OCI-LY7 (cell line): Measurements from ENCODE around the gene KIN. TPM values are rescaled to one million over a fixed set of nuclear protein-coding genes. Genes with fewer than 3 reads are reported as not detected.

Experiments used
- BruUV-seq: library from RNA; stranded (reverse); fragments of 400-500 nt; replicated peaks from 2 replicates; lab custom pipeline; 2021; lab: Mats Ljungman, UMichigan
- CTCF ChIA-PET: fragments of 300-600 bp; sonication (Branson Sonifier 250); formaldehyde crosslinking; loops from one replicate; lab custom pipeline; 2022; ENCODE audit warnings: antibody characterized with exemption; ENCODE audit not compliant: unreplicated experiment; lab: Charles Lee
- POLR2A ChIA-PET: fragments of 300-600 bp; sonication (Branson Sonifier 250); formaldehyde crosslinking; loops from one replicate; lab custom pipeline; 2022; ENCODE audit warnings: antibody characterized with exemption; lab: Charles Lee
- DNase-seq: peaks from one replicate; pipeline ENCODE4 v3.0.0-alpha.2; 2015; ENCODE audit warnings: low spot score
- H2AFZ ChIP-seq: fragments of 200-600 bp; sonication (generic), shearing (Covaris generic); 2 replicates; pipeline ENCODE4 v1.6.1; 2014; ENCODE audit warnings: mild to moderate bottlenecking, antibody characterized with exemption, low read length, moderate library complexity
- H3K27ac ChIP-seq: fragments of 200-600 bp; sonication (generic); 2 replicates; pipeline ENCODE4 v1.5.1; 2014; ENCODE audit warnings: mixed run types, low read depth, mild to moderate bottlenecking, moderate library complexity, low read length, inconsistent platforms; ENCODE audit not compliant: poor library complexity, severe bottlenecking
- H3K36me3 ChIP-seq: fragments of 200-600 bp; sonication (generic); 2 replicates; pipeline ENCODE4 v1.6.1; 2014; ENCODE audit warnings: mild to moderate bottlenecking, antibody characterized with exemption, low read length, moderate library complexity, mixed read lengths; ENCODE audit not compliant: insufficient read depth
- H3K4me1 ChIP-seq: fragments of 200-600 bp; sonication (generic); 2 replicates; pipeline ENCODE4 v1.5.1; 2014; ENCODE audit warnings: mild to moderate bottlenecking, low read length; ENCODE audit not compliant: insufficient read depth, poor library complexity, severe bottlenecking
- H3K4me2 ChIP-seq: fragments of 200-600 bp; sonication (generic); 2 replicates; pipeline ENCODE4 v1.6.1; 2014; ENCODE audit warnings: mild to moderate bottlenecking, low read length
- H3K4me3 ChIP-seq: fragments of 200-600 bp; sonication (generic); 2 replicates; pipeline ENCODE4 v1.5.1; 2014; ENCODE audit warnings: mild to moderate bottlenecking, low read depth, low read length; ENCODE audit not compliant: poor library complexity, severe bottlenecking
- H3K79me2 ChIP-seq: fragments of 200-600 bp; sonication (generic); 2 replicates; pipeline ENCODE4 v1.6.1; 2016; ENCODE audit warnings: low read depth, mild to moderate bottlenecking, low read length, moderate library complexity, mixed read lengths; ENCODE audit not compliant: insufficient read depth
- H3K9me2 ChIP-seq: fragments of 200-600 bp; sonication (generic); 2 replicates; pipeline ENCODE4 v1.6.1; 2016; ENCODE audit warnings: mild to moderate bottlenecking, low read length, mixed read lengths; ENCODE audit not compliant: insufficient read depth
- H3K9me3 ChIP-seq: fragments of 200-600 bp; sonication (generic); 2 replicates; pipeline ENCODE4 v1.6.1; 2014; ENCODE audit warnings: mild to moderate bottlenecking, mixed run types, low read length, mixed read lengths
- H4K20me1 ChIP-seq: fragments of 200-600 bp; sonication (generic); 2 replicates; pipeline ENCODE4 v1.6.1; 2014; ENCODE audit warnings: mild to moderate bottlenecking, antibody characterized with exemption, low read length, moderate library complexity, mixed read lengths; ENCODE audit not compliant: insufficient read depth
- EZH2phosphoT487 ChIP-seq: fragments of 200-600 bp; sonication (generic); IDR thresholded peaks from 2 replicates; pipeline ENCODE4 v1.6.1; 2018; ENCODE audit warnings: low read depth, borderline replicate concordance, mild to moderate bottlenecking, mixed run types, antibody characterized with exemption, low read length, moderate library complexity, mixed read lengths
- intact Hi-C: fragments of 100-400 bp; cut with micrococcal nuclease; formaldehyde crosslinking; loops from one replicate; pipeline ENCODE4 v1.10.0; 2022; ENCODE audit not compliant: unreplicated experiment
- total RNA-seq, 2 experiments: library from RNA; depleted of rRNA in 1 of 2; stranded (reverse); fragments of >200 nt in 1 of 2; shearing (Covaris generic) in 1 of 2; gene quantifications; 2 replicates each; pipeline ENCODE4 v1.2.3, GENCODE V29; 2014 to 2022
- TF ChIP-seq, protein P1 (sequence below): fragments of 200-600 bp; sonication (generic); conservative IDR thresholded peaks from 2 replicates; pipeline ENCODE4 v1.5.1; 2014; ENCODE audit warnings: mild to moderate bottlenecking, antibody characterized with exemption, low read length, moderate library complexity, mixed read lengths

The KIN gene
- total RNA-seq, 2 experiments from 2014 or later = 12.0 to 15.5 TPM

DNA sequence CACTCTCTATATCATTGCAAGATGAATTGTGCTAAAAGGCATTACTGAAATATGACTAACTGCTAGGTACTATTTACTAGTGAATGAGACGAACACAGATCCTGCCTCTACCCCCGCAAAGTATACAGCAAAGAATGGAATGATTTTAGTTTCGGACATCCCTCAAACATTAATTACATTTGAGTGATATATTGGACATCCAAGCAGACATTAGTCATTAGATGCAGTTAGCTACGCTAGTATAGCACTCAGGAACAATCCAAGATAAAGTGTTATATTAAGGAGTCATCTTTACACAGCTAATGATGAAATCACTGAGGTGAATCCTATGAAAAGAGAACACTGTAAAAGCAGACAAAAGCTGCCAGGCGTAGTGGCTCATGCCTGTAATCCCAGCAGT is 23.2 kb upstream of the KIN start:
- CTCF ChIA-PET = interaction anchor here (1.1 kb wide), 1 partner anchor 23 kb away, joined by 3 read pairs; the partner anchor contains the start of genes ATP5F1C and KIN

DNA sequence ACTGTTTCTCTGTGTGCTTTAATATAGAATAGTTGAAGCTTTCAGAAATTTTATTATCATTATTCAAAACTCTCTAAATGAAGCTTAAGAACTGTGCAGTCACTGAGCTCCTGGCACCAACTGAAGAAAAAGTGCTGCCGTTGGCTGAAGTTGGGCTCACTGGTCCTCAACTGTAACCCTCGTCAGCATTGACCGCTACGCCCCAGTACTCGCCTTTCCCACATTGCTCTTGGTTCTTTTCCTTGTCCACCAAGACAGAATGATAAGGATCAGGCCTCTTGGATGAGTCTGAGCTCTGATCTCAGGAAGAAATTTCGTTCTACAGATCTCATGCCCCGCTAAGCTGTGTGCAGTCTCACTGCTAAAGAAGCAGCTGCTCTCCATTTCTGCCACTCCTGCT is 22.6 kb upstream of the KIN start:
- Histone ChIP-seq H3K79me2 (no peaks in the 10 kb centered on the region), H3K9me3 (no peaks in the 10 kb centered on the region), H3K27ac (no peak overlapping the region), H3K4me3 (no peak overlapping the region), H3K4me1 (peaks cover 3% of the 10 kb centered on the region), H4K20me1 (no peaks in the 10 kb centered on the region), H2AFZ (no peak overlapping the region), H3K36me3 (peaks cover 38% of the 10 kb centered on the region), H3K9me2 (no peaks in the 10 kb centered on the region), H3K4me2 (no peak overlapping the region)
- no peak for TF ChIP-seq EZH2phosphoT487
- TF ChIP-seq, protein P1, sequence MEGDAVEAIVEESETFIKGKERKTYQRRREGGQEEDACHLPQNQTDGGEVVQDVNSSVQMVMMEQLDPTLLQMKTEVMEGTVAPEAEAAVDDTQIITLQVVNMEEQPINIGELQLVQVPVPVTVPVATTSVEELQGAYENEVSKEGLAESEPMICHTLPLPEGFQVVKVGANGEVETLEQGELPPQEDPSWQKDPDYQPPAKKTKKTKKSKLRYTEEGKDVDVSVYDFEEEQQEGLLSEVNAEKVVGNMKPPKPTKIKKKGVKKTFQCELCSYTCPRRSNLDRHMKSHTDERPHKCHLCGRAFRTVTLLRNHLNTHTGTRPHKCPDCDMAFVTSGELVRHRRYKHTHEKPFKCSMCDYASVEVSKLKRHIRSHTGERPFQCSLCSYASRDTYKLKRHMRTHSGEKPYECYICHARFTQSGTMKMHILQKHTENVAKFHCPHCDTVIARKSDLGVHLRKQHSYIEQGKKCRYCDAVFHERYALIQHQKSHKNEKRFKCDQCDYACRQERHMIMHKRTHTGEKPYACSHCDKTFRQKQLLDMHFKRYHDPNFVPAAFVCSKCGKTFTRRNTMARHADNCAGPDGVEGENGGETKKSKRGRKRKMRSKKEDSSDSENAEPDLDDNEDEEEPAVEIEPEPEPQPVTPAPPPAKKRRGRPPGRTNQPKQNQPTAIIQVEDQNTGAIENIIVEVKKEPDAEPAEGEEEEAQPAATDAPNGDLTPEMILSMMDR = no peak
- POLR2A ChIA-PET = no interaction called here
- BruUV-seq = no TSS peak
- no peak for DNase-seq
- intact Hi-C loops = loop anchor here (10.0 kb wide), 1 partner anchor 286 kb away; no protein-coding TSS in a partner anchor
- CTCF ChIA-PET = interaction anchor here (1.1 kb wide), 1 partner anchor 22 kb away, joined by 3 read pairs; the partner anchor contains the start of genes ATP5F1C and KIN

More for the DNA sequence above, 23.2 kb upstream of the KIN start:
- intact Hi-C loops = loop anchor here (10.0 kb wide), 1 partner anchor 286 kb away; no protein-coding TSS in a partner anchor
- POLR2A ChIA-PET = interaction anchor here (1.2 kb wide), 1 partner anchor 34 kb away, joined by 3 read pairs; no protein-coding TSS in a partner anchor
- TF ChIP-seq, protein P1 = no peak
- TF ChIP-seq EZH2phosphoT487 = no peak
- H3K4me3 ChIP-seq = no peak overlapping the region
- no peaks in the 10 kb centered on the region for H4K20me1 ChIP-seq
- H3K9me3 ChIP-seq = no peaks in the 10 kb centered on the region
- no peak overlapping the region for H3K27ac ChIP-seq
- peaks cover 3% of the 10 kb centered on the region for H3K4me1 ChIP-seq
- no peak overlapping the region for H3K4me2 ChIP-seq
- no TSS peak for BruUV-seq
- DNase-seq = no peak
- H2AFZ ChIP-seq = no peak overlapping the region
- no peaks in the 10 kb centered on the region for H3K79me2 ChIP-seq
- no peaks in the 10 kb centered on the region for H3K9me2 ChIP-seq
- H3K36me3 ChIP-seq = peaks cover 32% of the 10 kb centered on the region

DNA sequence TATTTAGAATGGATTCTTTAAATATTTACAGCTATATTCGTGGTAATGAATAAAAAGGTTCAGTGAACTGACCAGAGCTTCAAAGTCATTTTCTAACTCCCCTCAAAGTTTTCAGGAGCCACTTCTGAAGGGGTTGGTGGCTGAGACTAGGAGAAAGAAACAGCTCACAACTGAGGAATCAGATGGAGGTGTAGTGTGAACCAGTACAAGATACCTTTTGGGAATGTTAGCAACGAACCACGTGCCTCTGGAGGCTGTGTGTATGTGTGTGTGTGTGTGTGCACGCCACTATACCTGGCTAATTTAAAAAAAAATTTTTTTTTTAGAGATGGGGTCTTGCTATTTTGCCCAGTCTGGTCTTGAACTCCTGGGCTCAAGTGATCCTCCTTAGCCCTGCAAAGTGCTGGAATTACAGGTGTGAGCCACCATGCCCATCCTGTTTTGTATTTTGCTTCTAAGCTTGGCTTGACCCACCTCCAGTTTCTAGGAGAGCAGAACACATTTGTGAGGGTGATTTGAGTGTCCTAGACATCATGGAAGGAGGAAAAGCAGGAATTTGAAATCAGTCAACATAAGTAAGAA is 21.0 kb upstream of the KIN start:
- TF ChIP-seq, protein P1 = no peak
- no peak for TF ChIP-seq EZH2phosphoT487
- no peak for DNase-seq
- Histone ChIP-seq H3K79me2 (no peaks in the 10 kb centered on the region), H3K9me3 (no peaks in the 10 kb centered on the region), H3K4me2 (no peak overlapping the region), H4K20me1 (no peaks in the 10 kb centered on the region), H3K27ac (no peak overlapping the region), H3K4me3 (no peak overlapping the region), H3K36me3 (peaks cover 55% of the 10 kb centered on the region), H2AFZ (no peak overlapping the region), H3K4me1 (peaks cover 3% of the 10 kb centered on the region), H3K9me2 (no peaks in the 10 kb centered on the region)
- BruUV-seq = no TSS peak
- CTCF ChIA-PET = no interaction called here
- POLR2A ChIA-PET = interaction anchor here (0.6 to 2.9 kb wide), 9 partner anchors 9 to 258 kb away, joined by 3 to 13 read pairs (median 8); partner anchors contain the start of genes ATP5F1C, KIN and TAF3
- intact Hi-C loops = no loop called here
